ENCODE measurements around the gene ROS1.

DNA sequence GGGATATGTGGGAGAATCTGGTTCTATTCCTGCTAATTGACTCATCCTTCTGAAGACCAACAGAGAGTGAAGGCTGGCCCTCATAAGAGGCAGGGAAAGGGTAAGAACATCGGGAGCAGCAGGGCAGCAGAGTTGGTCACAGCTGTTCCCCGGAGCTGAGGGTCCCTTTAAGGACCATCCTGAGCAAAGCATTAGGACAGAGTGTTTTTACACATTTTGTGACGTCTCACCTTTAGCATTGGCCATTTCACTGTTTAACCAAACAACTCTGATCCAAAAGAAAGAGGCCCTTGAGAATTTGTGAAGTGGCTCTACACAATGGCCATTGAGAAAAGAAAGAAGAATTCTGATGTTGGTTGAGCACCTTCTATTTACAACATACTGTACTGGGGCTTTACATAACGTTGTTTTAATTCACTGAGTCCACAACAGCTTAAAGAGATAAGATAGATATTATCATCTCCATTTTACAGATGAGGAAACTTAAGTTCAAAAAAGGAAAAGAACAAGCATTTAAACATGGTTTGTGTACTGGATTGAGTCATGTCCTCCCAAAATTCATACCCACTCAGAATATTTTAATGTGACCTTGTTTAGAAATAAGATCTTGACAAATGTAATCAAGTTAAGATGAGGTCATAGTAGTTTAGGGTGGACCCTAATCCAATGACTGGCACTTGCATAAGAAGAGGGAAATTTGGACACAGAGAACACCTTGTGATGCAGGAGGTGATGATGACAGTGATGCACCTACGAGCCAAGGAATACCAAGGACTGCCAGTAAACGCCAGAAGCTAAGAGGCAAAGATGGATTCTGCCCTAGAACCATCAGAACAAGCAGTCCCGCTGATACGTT, 98.4 kb downstream of the ROS1 start:
- TF ChIP-seq, protein P1, sequence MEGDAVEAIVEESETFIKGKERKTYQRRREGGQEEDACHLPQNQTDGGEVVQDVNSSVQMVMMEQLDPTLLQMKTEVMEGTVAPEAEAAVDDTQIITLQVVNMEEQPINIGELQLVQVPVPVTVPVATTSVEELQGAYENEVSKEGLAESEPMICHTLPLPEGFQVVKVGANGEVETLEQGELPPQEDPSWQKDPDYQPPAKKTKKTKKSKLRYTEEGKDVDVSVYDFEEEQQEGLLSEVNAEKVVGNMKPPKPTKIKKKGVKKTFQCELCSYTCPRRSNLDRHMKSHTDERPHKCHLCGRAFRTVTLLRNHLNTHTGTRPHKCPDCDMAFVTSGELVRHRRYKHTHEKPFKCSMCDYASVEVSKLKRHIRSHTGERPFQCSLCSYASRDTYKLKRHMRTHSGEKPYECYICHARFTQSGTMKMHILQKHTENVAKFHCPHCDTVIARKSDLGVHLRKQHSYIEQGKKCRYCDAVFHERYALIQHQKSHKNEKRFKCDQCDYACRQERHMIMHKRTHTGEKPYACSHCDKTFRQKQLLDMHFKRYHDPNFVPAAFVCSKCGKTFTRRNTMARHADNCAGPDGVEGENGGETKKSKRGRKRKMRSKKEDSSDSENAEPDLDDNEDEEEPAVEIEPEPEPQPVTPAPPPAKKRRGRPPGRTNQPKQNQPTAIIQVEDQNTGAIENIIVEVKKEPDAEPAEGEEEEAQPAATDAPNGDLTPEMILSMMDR (IDR thresholded peaks at IDR 0.05) = no peak
- TF ChIP-seq POLR2AphosphoS5 (IDR thresholded peaks at IDR 0.05; ENCODE audit: insufficient read depth in 1 of 2, low read depth in 1 of 2) (no peak), POLR2A (IDR thresholded peaks at IDR 0.05) (no peak)

Measured in vagina (tissue), 2 donors.